ENCODE data around the gene MADD.

DNA sequence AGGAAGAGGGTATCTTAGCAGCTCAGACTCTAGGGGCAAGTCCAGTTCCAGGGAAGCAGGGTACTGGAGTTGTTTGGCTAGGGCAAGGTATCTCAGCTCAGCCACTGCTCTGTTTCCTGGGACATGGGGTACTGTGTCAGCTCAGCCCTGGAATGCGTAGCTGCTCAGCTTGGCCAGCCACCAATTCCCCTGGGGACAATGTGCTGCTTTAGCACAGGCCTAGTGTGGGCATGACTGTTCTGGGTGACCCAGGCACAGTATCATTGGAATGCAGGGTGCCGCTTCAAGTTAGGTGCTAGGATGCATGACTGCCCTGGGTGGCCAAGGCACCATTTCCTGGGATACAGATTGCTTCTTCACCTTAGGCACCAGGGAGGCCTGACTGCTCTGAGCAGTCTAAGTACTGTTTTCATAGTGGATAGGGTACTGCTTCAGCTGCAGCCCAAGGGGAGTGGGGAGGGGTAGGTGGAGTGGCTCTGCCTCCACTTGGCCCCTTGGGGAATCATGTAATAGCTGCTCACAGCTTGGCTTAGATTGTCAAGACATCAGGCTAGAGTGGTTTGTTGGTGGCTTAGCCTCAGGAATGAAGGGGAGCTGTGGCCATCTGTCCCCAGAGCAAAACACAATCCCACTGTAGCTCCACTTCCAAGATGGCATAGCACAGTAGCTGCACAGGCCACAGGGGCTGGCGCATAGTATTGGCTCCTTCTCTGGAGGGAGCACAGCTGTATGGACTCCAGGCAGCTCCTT, 36.0 kb downstream of the MADD start:
- TF ChIP-seq, protein P1, sequence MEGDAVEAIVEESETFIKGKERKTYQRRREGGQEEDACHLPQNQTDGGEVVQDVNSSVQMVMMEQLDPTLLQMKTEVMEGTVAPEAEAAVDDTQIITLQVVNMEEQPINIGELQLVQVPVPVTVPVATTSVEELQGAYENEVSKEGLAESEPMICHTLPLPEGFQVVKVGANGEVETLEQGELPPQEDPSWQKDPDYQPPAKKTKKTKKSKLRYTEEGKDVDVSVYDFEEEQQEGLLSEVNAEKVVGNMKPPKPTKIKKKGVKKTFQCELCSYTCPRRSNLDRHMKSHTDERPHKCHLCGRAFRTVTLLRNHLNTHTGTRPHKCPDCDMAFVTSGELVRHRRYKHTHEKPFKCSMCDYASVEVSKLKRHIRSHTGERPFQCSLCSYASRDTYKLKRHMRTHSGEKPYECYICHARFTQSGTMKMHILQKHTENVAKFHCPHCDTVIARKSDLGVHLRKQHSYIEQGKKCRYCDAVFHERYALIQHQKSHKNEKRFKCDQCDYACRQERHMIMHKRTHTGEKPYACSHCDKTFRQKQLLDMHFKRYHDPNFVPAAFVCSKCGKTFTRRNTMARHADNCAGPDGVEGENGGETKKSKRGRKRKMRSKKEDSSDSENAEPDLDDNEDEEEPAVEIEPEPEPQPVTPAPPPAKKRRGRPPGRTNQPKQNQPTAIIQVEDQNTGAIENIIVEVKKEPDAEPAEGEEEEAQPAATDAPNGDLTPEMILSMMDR (IDR thresholded peaks at IDR 0.05; ENCODE audit: borderline replicate concordance, extremely low read depth, low read length, poor library complexity, severe bottlenecking), result no peak
- no peak for TF ChIP-seq EZH2 (IDR thresholded peaks at IDR 0.05; ENCODE audit: borderline replicate concordance, low read depth, low read length, severe bottlenecking)

Data from DND-41 (cell line).